SJCRH30 (cell line): ENCODE measurements around the gene ABLIM2. TPM values are rescaled to one million over a fixed set of nuclear protein-coding genes. Genes with fewer than 3 reads are reported as not detected.

ENCODE experiments used
- DNase-seq, 2 experiments: peaks; one replicate each; pipeline ENCODE4 v3.0.0-alpha.2; 2015 to 2020
- H3K27ac ChIP-seq: fragments of 250-450 bp; sonication (Bioruptor Pico); 2 replicates; pipeline ENCODE4 v1.5.1; 2020; ENCODE audit warnings: mild to moderate bottlenecking, moderate library complexity
- H3K27me3 ChIP-seq: fragments of 250-450 bp; sonication (Bioruptor Pico); 2 replicates; pipeline ENCODE4 v1.5.1; 2020; ENCODE audit warnings: mild to moderate bottlenecking, moderate library complexity
- H3K36me3 ChIP-seq: fragments of 250-450 bp; sonication (Bioruptor Pico); 2 replicates; pipeline ENCODE4 v1.5.1; 2020; ENCODE audit warnings: mild to moderate bottlenecking, moderate library complexity
- H3K4me1 ChIP-seq: fragments of 250-450 bp; sonication (Bioruptor Pico); 2 replicates; pipeline ENCODE4 v1.5.1; 2020; ENCODE audit warnings: mild to moderate bottlenecking, moderate library complexity
- H3K4me3 ChIP-seq: fragments of 250-450 bp; sonication (Bioruptor Pico); 2 replicates; pipeline ENCODE4 v1.5.1; 2020; ENCODE audit warnings: mild to moderate bottlenecking, moderate library complexity
- H3K9me3 ChIP-seq: fragments of 250-450 bp; sonication (Bioruptor Pico); replicated peaks from 2 replicates; pipeline ENCODE4 v1.5.1; 2020; ENCODE audit warnings: mild to moderate bottlenecking, moderate library complexity
- total RNA-seq: library from RNA; depleted of rRNA; stranded (reverse); fragments of >200 nt; shearing (Covaris generic); gene quantifications from 2 replicates; pipeline ENCODE4 v1.2.3, GENCODE V29; 2014

ABLIM2 gene
- total RNA-seq, 1 experiment from 2014 or later: 0.12 TPM

DNA sequence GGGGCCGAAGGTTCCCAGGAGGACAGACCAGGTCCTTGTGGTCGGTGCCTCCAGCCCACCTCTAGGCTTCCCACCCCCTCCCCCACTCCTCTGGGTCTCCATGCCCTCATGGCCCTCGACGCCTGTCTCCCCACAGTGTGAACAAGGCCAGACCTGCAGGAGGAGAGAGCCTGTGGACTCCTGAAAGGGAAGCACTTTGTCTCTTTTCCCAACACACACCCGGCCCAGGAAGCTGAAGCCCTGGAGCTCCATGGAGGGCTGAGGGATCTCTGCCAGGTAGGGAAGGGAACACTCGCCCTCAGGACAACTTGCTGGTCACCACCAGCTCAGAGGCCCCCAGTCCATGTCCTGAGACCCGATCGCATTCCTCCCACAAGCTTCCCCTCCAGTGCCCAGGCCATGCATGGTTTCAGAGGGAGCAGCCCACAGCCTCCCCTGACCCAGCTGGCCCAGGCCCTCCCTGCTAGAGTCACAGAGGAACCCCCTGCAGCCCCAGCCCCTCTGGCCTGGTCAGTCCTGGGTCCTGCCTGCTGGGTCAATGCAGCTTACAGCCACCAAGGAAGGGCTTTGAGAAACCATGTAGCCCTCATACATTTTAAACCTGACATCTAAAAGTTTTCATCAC lies 60.8 kb downstream of the ABLIM2 start:
- DNase-seq: no peak
- Histone ChIP-seq H3K27ac (no peak overlapping the region), H3K27me3 (no peaks in the 10 kb centered on the region), H3K36me3 (no peaks in the 10 kb centered on the region), H3K4me3 (no peak overlapping the region), H3K9me3 (0 out of 2 replicates have a peak, but pooled peaks cover 3% of the 10 kb centered on the region), H3K4me1 (0 out of 2 replicates have a peak, but pooled peaks cover 3% of the 10 kb centered on the region)

GRCh38 chr4:8097141-8097541 lies 61.5 kb downstream of the ABLIM2 start:
- H3K36me3 ChIP-seq: no peaks in the 10 kb centered on the region
- 0 out of 2 replicates have a peak, but pooled peaks cover 3% of the 10 kb centered on the region for H3K4me1 ChIP-seq
- no peak overlapping the region for H3K27ac ChIP-seq
- no peak for DNase-seq
- H3K27me3 ChIP-seq: no peaks in the 10 kb centered on the region
- 0 out of 2 replicates have a peak, but pooled peaks cover 3% of the 10 kb centered on the region for H3K9me3 ChIP-seq
- H3K4me3 ChIP-seq: no peak overlapping the region

DNA sequence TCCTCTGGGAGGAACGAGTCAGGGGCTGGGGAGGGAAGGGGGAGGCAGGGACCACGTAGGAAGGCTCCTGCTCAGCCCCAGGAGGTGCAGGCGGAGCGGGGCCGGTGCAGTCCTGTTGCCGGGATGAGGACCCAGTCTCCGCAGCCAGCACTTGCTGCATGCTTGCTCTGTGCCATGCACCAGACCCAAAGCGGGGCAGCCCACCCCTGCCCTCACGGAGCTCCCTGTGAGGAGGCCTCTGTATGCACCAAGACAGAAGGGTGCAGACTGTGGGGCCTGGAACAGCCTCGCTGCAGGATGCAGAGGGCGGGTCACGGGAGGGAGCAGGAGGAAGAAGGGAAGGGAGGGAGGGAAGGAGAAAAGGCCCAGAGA lies 61.9 kb downstream of the ABLIM2 start:
- 0 out of 2 replicates have a peak, but pooled peaks cover 3% of the 10 kb centered on the region for H3K4me1 ChIP-seq
- no peaks in the 10 kb centered on the region for H3K27me3 ChIP-seq
- H3K4me3 ChIP-seq: no peak overlapping the region

DNA sequence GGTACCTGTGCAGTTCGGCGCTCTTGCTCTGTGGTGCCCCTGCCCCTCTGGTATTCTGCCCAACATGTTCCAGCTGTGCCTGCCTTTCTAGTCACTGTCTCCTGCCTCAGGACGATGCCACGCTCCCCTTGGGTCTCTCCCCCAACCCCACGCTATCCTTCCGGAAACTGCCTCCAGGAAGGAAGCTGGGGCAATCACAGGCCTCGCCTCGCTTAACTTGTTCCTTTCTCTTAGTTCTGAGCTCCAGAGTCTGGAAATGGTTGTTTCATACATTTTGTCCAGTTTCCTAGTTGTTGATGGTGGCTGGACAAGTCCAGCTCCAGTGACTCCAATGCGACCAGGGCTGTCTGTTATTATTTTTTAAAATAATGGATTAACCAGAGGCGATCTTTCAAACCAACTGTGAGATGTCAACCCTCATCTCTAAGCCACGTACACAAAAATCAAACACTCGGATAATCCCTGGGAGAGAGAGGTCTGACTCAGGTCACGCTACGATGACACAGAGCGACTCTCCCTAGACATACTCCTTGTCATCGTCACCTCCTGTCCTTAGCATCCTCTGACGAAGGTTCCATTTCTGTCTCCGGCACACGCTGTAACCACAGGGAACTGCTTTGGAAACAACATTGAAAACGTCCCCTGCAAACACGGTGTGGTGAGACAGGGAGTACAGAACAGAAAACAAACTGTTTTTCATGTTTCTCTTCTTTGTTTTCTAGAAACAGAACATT lies 62.5 kb downstream of the ABLIM2 start:
- DNase-seq: no peak

More for the DNA sequence above, 61.9 kb downstream of the ABLIM2 start:
- no peak overlapping the region for H3K27ac ChIP-seq
- DNase-seq: no peak
- H3K36me3 ChIP-seq: no peaks in the 10 kb centered on the region
- H3K9me3 ChIP-seq: 0 out of 2 replicates have a peak, but pooled peaks cover 3% of the 10 kb centered on the region

GRCh38 chr4:8093587-8094274 lies 64.9 kb downstream of the ABLIM2 start:
- Histone ChIP-seq H3K9me3 (0 out of 2 replicates have a peak, but pooled peaks cover 3% of the 10 kb centered on the region), H3K27me3 (no peaks in the 10 kb centered on the region), H3K4me1 (no peaks in the 10 kb centered on the region), H3K27ac (no peak overlapping the region), H3K4me3 (no peak overlapping the region), H3K36me3 (no peaks in the 10 kb centered on the region)
- DNase-seq: no peak

More for the DNA sequence above, 62.5 kb downstream of the ABLIM2 start:
- H3K36me3 ChIP-seq: no peaks in the 10 kb centered on the region
- H3K27me3 ChIP-seq: no peaks in the 10 kb centered on the region
- H3K4me1 ChIP-seq: 0 out of 2 replicates have a peak, but pooled peaks cover 3% of the 10 kb centered on the region
- no peak overlapping the region for H3K4me3 ChIP-seq
- no peak overlapping the region for H3K27ac ChIP-seq
- H3K9me3 ChIP-seq: 0 out of 2 replicates have a peak, but pooled peaks cover 3% of the 10 kb centered on the region

GRCh38 chr4:8092282-8092681 lies 66.3 kb downstream of the ABLIM2 start:
- no peak overlapping the region for H3K27ac ChIP-seq
- no peaks in the 10 kb centered on the region for H3K4me1 ChIP-seq
- DNase-seq: no peak
- no peaks in the 10 kb centered on the region for H3K27me3 ChIP-seq
- no peaks in the 10 kb centered on the region for H3K36me3 ChIP-seq
- no peak overlapping the region for H3K4me3 ChIP-seq
- 0 out of 2 replicates have a peak, but pooled peaks cover 3% of the 10 kb centered on the region for H3K9me3 ChIP-seq

- Histone ChIP-seq H3K4me1 (no peaks in the 10 kb centered on the region), H3K27ac (no peak overlapping the region), H3K27me3 (no peaks in the 10 kb centered on the region), H3K36me3 (no peaks in the 10 kb centered on the region), H3K4me3 (no peak overlapping the region), H3K9me3 (0 out of 2 replicates have a peak, but pooled peaks cover 3% of the 10 kb centered on the region)
- no peak for DNase-seq
These were observed 67.8 kb downstream of the ABLIM2 start for GRCh38 chr4:8090744-8091301.

DNA sequence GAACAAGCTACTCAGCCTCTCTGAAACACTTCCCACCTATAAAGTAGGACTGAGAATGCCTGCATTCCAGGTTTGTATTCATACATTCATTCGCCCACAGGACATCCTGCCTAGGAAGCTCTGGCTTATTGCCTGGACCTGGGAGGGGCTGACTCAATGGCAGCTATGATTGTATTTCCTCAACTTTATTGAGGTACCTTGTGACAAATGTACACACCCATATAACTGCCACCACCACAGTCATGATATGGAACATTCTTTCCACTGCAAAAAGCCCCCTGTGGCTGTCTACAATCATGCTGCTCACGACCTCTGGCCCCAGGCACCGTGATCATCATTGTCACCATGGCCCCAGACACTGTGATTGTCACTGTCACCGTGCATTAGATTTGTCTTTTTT lies 68.3 kb downstream of the ABLIM2 start:
- DNase-seq: no peak
- no peaks in the 10 kb centered on the region for H3K36me3 ChIP-seq

GRCh38 chr4:8089862-8090261 lies 68.8 kb downstream of the ABLIM2 start:
- Histone ChIP-seq H3K4me1 (no peaks in the 10 kb centered on the region), H3K36me3 (no peaks in the 10 kb centered on the region), H3K9me3 (0 out of 2 replicates have a peak, but pooled peaks cover 3% of the 10 kb centered on the region), H3K4me3 (no peak overlapping the region), H3K27ac (no peak overlapping the region), H3K27me3 (no peaks in the 10 kb centered on the region)
- no peak for DNase-seq

More for the DNA sequence above, 68.3 kb downstream of the ABLIM2 start:
- H3K4me3 ChIP-seq: no peak overlapping the region
- no peaks in the 10 kb centered on the region for H3K27me3 ChIP-seq
- no peak overlapping the region for H3K27ac ChIP-seq
- H3K4me1 ChIP-seq: no peaks in the 10 kb centered on the region
- 0 out of 2 replicates have a peak, but pooled peaks cover 3% of the 10 kb centered on the region for H3K9me3 ChIP-seq

DNA sequence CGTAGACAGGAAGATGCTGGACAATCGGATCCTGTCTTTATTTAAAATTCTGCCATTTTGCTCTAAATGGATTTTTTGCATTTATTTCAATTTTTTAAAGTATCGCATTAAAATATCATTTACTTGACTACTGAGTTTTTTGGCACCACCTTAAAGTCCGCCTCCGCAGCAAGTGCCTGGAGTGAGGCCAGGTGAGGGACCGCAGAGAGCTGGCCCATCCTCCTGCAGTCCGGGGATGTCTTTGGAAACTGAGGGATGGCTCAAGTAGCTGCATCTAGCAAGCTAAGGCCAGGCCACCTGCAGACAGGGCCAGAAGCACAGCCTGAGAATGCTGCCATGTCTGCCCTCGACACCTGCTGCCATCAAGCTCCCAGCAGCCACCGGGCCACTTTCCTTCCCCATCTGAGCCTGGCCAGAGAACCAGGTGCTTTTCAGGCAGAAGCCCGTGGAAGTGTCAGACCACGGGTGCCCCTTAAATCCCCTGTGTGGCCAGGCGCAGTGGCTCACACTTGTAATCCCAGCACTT lies 69.6 kb downstream of the ABLIM2 start:
- DNase-seq: no peak

DNA sequence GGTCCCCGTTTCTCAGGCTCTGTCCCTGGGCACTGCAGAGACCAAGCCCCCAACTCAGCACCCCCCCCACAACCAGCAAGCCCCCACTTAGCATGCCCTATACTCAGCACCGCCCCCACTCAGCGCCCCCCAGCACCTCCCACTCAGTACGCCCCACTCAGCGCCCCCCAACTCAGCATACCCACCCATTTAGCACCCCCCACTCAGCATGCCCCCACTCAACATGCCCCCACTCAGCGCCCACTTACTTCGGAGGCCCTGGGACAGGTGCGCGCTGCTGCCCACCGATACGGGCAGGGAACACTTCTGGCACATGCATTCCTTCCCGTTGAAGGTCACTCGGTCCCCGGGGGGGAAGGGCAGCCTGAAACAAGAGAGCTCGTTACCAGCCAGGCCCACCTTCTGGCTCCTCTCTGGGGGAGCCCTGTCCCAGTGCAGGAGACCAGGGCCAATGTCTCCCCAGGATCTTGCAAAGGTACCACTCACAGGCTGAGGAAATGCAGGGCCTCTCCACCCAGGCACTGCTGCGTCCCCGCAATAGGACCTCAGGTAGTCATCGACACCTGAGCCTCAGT lies 70.6 kb downstream of the ABLIM2 start:
- Histone ChIP-seq H3K27ac (no peak overlapping the region), H3K27me3 (no peaks in the 10 kb centered on the region), H3K9me3 (no peaks in the 10 kb centered on the region), H3K4me3 (no peak overlapping the region), H3K36me3 (no peaks in the 10 kb centered on the region), H3K4me1 (no peaks in the 10 kb centered on the region)
- no peak for DNase-seq

More for the DNA sequence above, 69.6 kb downstream of the ABLIM2 start:
- Histone ChIP-seq H3K27me3 (no peaks in the 10 kb centered on the region), H3K4me1 (no peaks in the 10 kb centered on the region), H3K4me3 (no peak overlapping the region), H3K9me3 (0 out of 2 replicates have a peak, but pooled peaks cover 3% of the 10 kb centered on the region), H3K27ac (no peak overlapping the region), H3K36me3 (no peaks in the 10 kb centered on the region)

- H3K27ac ChIP-seq: no peak overlapping the region
- no peak for DNase-seq
- no peaks in the 10 kb centered on the region for H3K4me1 ChIP-seq
- no peaks in the 10 kb centered on the region for H3K9me3 ChIP-seq
- no peaks in the 10 kb centered on the region for H3K36me3 ChIP-seq
- no peak overlapping the region for H3K4me3 ChIP-seq
- peaks cover 3% of the 10 kb centered on the region; the same call in 1 of the 2 replicates for H3K27me3 ChIP-seq
These were observed 71.7 kb downstream of the ABLIM2 start for GRCh38 chr4:8086783-8087445.

- no peak overlapping the region for H3K27ac ChIP-seq
- H3K4me3 ChIP-seq: no peak overlapping the region
- no peaks in the 10 kb centered on the region for H3K4me1 ChIP-seq
- DNase-seq: no peak
- H3K27me3 ChIP-seq: peaks cover 8% of the 10 kb centered on the region; the same call in 1 of the 2 replicates
- H3K36me3 ChIP-seq: no peaks in the 10 kb centered on the region
- H3K9me3 ChIP-seq: no peaks in the 10 kb centered on the region
These were observed 73.0 kb downstream of the ABLIM2 start for GRCh38 chr4:8085491-8086117.
